ENCODE data around the gene ARHGAP42.
"Not testable (repeated sequence)": the region's sequence is repeated elsewhere in the genome, so short reads cannot be mapped to it uniquely, and the experiment has no call there.

ARHGAP42 gene

GRCh38 chr11:100876815-100877520 lies 189.9 kb downstream of the ARHGAP42 start:
- no peak for DNase-seq

DNA sequence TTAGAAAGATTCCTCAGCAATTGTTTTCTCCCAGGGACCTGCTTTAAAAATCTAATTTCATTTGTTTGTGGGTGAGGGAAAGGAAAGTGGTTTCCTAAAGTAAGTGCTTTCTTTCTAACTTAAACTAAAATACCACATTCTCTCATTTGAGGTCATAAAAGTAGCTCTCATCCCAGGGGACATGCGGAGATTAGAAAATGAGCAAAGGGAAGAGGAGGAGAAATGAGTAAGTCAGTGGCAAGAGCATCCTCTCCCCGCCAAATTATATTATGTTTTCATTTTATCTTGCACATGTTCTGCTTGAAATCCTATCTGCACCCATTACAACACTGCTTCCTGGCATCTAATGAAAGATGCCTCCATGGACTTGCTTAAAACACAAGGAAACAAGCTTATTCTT lies 191.4 kb downstream of the ARHGAP42 start:
- no peak for DNase-seq

GRCh38 chr11:100882957-100883356 lies 195.9 kb downstream of the ARHGAP42 start:
- DNase-seq: no peak

- no peak for DNase-seq
Observed at GRCh38 chr11:100883830-100884229, 196.7 kb downstream of the ARHGAP42 start.

DNA sequence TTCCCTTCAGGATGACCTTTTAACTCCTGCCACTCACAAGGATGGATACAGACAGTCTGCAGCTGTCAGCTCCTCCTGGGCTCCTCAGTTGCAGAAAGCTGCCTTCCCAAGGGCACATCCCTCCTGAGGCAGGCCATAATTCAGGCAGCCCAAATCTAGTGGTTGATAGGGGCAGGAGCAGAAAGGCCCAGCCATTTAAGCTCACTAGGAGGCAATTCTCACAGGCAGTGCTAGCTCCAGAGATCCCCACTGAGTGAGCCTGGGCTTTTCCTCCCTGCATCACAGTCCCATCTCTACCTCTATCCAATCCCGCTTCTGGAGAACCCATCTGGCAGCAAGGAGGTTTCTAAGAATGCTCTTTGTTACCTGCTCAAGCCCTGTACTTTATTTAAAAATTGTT lies 200.6 kb downstream of the ARHGAP42 start:
- DNase-seq: no peak

DNA sequence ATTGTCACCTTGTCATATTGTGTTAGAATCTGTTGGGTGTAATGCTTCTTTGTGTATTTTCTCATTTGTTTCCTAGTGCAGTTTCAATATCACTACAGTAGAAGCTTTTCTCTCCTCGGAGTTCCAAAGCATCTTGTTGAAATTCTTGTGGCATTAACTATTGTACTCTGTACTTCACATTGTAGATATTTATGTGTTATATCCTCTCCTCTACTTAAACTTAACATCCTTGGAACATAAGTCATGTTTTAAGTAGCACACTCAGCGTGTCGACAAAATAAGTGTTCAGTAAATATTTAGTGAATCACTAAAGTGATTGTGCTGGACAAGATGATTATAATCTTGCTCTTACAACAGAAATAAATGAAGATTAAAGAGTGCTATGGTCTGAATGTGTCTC lies 201.7 kb downstream of the ARHGAP42 start:
- no peak for DNase-seq

DNA sequence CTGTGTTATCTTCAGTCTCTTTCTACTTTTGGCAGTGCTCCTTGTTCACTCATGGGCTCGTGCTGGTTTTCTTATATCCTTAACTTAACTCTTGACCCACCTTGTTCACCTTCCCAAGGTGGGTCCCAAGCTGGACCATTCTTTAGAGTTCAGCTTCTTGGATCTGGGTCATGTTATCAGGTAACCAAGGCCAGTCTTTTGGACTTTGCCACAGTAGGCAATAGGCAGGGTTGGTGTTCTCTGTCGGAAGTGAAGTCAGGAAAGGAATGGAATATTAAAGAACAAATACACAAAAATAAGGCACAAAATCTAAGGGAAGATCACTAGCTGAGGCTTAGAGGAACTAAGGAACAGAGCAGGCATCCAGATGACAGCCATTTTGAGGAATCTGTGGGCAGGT lies 202.7 kb downstream of the ARHGAP42 start:
- no peak for DNase-seq

GRCh38 chr11:100890789-100891188 lies 203.7 kb downstream of the ARHGAP42 start:
- DNase-seq: no peak

DNA sequence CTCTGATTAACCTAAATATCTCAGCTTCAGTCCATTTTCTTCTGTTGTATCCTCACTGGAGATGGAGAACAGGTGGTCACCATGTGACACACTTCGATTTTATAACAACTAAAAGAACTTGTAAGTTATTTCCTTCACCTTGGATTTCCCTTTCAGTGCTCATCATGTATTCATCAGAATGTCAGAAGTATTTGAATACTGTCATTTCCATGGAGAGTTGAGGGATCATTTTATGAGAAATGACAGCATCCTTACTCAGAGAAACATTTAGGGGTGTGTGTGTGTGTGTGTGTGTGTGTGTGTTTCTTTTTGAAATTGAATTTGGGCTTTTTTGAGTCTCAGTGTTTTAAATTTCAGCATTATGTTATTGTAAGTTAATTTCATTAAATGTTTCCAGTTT lies 205.8 kb downstream of the ARHGAP42 start:
- DNase-seq: no peak

DNA sequence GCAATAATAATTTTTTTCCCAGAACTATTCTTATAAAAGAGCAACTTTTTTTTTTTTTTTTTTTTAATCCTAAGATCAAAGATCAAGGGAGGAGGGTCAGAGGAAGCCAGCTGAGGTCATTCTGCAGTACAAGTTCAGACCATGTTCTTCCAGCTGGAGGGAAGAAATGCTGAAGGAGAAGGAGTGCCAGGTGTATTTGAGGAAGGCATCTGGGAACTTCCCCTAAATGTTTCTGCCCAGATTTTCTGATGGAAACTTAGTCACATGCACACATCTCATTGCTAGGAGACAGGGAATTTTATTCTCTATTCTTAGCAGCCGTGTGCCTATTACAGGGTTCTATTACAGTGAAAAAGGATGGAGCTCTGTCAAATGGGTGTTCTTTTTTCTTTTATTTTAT lies 208.4 kb downstream of the ARHGAP42 start:
- no peak for DNase-seq

DNA sequence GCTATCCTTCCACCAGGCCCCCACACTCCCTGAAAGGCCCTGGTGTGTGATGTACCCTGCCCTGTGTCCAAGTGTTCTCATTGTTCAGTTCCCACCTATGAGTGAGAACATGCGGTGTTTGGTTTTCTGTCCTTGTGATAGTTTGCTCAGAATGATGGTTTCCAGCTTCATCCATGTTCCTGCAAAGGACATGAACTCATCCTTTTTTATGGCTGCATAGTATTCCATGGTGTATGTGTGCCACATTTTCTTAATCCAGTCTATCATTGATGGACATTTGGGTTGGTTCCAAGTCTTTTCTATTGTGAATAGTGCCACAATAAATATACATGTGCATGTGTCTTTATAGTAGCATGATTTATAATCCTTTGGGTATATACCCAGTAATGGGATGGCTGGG lies 208.9 kb downstream of the ARHGAP42 start:
- not testable (repeated sequence) for DNase-seq

- not testable (repeated sequence) for DNase-seq
Observed at GRCh38 chr11:100901471-100901870, 214.4 kb downstream of the ARHGAP42 start.

DNA sequence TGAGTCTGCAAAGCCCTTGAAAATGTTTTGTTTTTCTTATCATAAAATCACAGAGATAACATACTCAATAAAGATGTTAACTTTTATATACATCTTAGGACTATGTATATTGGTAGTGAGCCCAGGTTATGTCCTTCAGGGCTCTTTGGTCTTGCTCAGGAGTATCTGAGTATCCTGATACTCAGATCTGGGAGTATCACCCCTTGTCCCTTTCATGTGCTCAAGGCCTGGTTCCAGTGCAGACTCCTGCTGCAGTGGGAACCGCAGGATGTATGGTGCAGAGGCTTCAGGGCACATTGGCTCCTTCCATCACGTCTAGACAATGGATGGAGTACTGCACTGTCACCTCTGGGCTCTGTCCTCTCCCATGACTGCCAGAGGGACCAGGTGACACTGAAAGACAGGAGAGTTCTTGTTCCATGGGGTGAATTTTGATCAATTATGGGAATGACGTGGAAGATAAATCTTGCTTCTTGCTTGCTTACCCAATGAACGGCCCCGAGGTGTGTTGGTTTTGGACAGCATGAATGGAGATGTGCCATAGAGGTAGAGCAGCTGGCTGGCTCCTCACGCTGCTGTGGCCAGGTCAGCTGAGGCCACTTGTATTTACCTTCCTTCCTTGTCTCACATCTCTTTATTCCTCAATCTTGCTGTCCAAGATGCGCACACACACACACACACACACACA lies 215.5 kb downstream of the ARHGAP42 start:
- DNase-seq: no peak

DNA sequence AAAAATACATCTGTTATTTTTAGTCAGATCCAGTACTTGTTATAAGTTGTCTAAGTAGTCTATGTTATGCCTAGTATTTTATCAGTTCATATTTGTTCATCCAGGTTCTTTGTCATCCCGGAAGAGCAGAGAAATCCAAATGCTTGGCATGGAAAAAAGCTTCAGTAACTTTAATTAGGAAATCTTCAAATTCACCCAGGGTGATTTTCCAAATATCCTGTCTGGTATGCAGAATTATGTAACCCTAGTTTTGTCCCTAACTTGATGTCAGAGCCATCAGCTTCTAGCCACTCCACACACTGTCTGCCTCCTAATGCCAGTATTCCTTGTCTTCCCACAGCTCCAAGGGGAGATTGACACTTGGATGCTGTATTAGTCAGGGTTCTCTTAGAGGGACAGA lies 216.2 kb downstream of the ARHGAP42 start:
- no peak for DNase-seq

DNA sequence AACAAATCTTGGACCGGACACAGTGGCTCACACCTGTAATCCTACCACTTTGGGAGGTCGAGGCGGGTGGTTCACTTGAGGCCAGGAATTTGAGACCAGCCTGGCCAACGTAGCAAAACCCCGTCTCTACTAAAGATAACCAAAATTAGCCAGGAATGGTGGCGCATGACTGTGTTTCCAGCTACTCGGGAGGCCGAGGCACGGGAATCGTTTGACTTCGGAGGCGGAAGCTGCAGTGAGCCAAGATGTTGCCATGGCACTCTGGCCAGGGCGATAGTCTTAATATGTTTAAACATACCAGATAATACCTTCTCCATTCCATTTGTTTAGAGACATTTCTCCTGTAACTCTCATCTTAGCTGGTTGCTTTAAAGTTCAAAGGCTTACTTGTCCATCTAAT lies 218.6 kb downstream of the ARHGAP42 start:
- DNase-seq: no peak

GRCh38 chr11:100908746-100909145 lies 221.7 kb downstream of the ARHGAP42 start:
- no peak for DNase-seq

GRCh38 chr11:100910808-100911207 lies 223.7 kb downstream of the ARHGAP42 start:
- no peak for DNase-seq

DNA sequence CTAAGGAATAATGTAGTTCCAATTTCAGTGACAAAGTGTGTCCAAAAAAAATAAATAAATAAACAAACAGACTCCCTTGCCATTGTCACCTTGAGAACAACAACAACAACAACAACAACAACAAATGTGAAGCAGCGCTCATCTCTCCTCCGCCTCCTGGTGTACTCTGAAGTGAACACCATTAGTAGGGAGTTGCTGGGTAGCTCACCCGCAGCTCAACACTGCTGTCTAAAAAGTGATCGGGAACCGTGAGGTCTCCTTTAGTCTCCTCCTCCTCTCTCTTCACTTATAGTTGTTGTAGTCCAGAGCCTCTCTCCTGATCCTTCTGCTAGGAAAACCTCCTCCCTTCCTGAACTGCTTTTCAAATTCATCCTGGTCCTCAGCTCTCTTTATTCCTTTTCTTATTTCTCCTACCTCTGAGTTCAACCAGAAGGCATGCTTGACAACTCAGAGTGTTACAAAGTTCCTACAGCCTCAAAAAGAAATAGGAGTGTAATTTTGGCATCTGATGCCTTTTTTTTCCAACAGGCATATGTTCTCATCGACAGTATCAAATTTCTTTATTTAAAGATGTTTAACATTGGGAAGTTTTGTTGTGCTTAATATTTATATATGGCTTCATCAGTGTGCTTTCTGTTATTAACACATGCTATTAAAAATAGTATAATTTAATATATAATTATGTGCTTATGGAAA lies 227.5 kb downstream of the ARHGAP42 start:
- DNase-seq: no peak

DNA sequence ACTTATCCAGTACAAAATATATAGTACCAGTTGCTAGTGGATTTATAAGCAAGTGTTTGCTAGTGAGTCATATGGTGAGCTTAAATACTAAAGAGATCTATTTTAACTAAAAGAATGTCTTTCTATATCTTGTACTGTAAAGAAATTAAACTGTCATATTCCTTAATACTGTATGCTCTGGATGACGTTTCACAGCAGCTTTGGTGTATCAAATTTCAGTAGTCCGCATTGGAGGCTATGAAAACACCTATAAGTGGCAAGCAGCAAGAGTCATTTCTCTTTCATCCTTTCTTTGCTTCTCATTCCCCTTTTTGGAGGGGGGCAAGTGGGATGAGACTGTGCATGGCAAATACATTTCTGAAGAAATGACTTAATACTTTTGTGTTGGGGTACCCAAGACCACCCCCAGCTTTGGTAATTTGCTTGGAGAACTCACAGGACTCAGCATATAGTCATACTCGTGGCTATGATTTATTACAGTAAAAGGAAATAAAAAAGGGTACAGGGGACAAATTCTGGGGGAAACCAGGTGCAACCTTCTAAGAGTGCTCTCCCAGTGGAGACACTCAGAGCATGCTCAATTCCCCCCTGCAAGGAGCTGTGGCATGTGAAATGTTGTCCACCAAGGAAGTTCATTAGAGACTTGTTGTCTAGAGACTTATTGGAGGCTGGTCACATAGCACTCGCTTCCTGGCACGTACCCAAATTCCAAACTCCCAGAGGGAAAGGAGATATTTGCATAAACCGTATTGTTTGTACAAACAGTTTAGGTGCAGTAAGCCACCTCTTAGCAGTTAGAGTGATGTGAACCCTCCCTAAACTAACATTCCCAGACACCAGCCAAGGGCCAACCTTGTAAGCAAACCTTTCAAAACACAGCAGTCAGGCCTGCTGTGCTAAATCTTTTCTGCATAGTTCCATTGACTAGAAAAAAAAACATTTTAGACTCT lies 231.7 kb downstream of the ARHGAP42 start:
- no peak for DNase-seq

- DNase-seq: no peak
Observed at GRCh38 chr11:100920593-100920992, 233.5 kb downstream of the ARHGAP42 start.

GRCh38 chr11:100922121-100922520 lies 235.0 kb downstream of the ARHGAP42 start:
- no peak for DNase-seq

DNA sequence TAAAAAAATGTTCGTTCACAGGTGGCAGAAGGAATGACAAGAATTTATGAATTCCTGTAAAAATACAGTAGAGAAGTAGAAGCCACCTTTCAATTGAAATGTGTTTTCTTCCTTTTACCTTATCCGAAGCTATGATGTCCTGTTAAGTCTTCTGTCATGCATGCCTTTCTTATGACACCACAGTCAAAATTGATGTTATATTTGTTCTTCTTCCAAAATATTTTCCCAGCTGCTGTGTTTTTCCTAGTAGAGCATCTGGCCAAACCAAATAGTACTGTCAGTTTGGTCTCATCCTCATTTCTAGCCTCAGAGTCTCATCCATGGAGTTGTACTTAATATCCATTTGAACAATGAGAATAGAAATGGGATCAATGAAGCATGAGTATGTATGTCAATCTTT lies 236.5 kb downstream of the ARHGAP42 start:
- DNase-seq: no peak

DNA sequence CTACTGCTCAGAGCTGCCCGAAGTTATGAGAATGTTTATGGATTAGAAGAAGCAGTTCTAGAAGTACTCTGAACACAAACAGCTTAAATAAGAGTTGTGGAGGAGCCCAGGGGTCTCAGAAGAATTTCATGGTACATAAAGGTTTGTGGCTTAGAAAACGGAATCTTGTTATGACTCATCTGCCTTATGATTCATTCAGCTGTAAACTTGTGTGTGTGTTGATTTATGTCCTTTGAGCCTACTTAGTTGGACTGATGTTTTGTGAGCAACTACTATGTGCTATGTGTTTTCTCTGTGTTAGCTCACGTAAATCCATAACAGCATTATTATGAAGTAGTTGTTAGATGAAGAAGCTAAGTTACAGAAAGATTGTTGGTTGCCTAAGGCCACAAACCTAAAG lies 238.8 kb downstream of the ARHGAP42 start:
- no peak for DNase-seq
